Activated naive CD4-positive, alpha-beta T cell treated with anti-CD3 and anti-CD28 coated beads, Interleukin-2, amount 50 U/mL, for 72 hours (primary cell): Measurements from ENCODE around the gene PABPC1L. TPM values are rescaled to one million over a fixed set of nuclear protein-coding genes. Genes with fewer than 3 reads are reported as not detected.

Experiments
- ATAC-seq, 2 donors: fragments of 150-1000 bp; cut with Tn5 transposase; 2 replicates each; pipeline ENCODE4 v1.10.0; 2021; ENCODE audit warnings: mild to moderate bottlenecking in 2 of 2, moderate library complexity in 2 of 2
- DNase-seq, 2 donors: peaks; one replicate each; pipeline ENCODE4 v3.0.0; 2021 to 2022; ENCODE audit warnings: low spot score in 2 of 2
- H3K27ac Mint-ChIP-seq, 2 donors: one replicate each; pipeline ENCODE4 v1.8.0; 2022; ENCODE audit warnings: mild to moderate bottlenecking in 2 of 2, mixed read lengths in 2 of 2
- H3K36me3 Mint-ChIP-seq, 2 donors: one replicate each; pipeline ENCODE4 v1.8.0; 2022; ENCODE audit warnings: mixed read lengths in 2 of 2
- H3K9me3 Mint-ChIP-seq, 2 donors: one replicate each; pipeline ENCODE4 v1.8.0; 2022; ENCODE audit warnings: mixed read lengths in 2 of 2
- total RNA-seq, 2 donors: library from RNA; stranded (reverse); gene quantifications; one replicate each; pipeline ENCODE4 v1.2.3, GENCODE V29; 2022

The PABPC1L gene
- total RNA-seq, 2 donors from 2014 or later: 63.6 to 96.7 TPM

DNA sequence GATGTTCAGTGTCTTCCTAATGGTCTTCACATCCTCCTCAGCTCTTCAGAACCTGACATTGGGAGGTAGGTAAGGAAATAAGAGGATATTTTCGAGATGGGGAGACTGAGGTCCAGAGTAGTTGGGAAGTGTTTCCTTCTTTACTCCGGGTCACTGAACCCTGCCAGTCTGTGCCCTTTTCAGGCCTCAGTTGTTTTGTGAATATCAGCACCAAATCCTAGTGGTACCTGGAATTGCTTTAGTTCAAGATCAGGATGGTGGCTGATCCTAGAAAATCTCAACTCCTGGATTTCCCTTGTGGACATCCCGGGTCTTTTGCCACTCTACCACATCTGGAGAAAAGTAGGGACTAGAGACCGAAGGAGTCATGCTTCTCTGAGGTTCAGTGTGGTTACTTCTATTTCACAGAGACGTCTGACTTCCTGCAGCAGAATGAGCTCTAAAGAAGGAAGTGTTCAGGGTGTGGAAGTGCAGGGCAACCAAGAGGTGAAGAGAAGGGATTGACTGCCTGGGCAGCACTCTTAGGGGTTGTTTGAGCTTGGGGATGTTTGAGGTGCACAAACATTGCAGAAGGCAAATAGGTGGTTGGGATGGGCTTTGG, 57.4 kb downstream of the PABPC1L start:
- Mint-ChIP-seq H3K27ac (peak overlapping the region; percentile 99 to 100), H3K36me3 (peaks cover 30 to 32% of the 10 kb centered on the region in 2 donors), H3K9me3 (no peaks in the 10 kb centered on the region)
- no peak for DNase-seq
- peak in 1 of 2 donors; percentile 25 for ATAC-seq

DNA sequence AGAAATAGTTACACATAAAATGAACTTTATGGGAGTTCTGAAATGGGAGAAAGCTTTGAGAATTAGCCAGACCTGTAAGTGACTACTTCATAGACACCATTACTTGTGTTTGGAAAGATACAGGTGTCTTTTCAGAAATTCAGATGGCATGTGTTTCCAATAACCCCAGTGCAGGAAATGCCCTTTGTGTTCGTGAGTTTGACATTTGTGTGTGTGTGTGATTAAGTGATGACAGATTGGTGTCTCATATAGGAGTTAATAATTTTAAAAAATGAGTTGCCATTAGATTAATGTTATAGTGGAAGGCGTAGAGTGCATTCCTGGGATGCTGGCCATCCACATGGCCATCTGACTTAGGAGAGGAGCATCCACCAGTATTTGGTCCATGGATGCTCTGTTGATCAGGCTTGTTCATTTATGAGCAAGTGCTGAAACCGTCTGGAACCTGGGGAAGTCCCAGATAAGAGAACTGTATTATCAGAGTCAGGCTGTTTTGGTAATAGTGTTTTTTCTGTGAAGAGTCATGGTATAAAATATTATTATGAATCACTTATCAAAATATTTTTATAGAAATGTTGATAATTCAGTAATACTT, 59.5 kb downstream of the PABPC1L start:
- ATAC-seq (peak in 1 of 2 donors; percentile 8), DNase-seq (peak in 1 of 2 donors; percentile 28)
- H3K9me3 Mint-ChIP-seq: no peaks in the 10 kb centered on the region
- H3K27ac Mint-ChIP-seq: peak overlapping the region; percentile 99 to 100
- H3K36me3 Mint-ChIP-seq: peaks cover 48% of the 10 kb centered on the region in 2 donors

DNA sequence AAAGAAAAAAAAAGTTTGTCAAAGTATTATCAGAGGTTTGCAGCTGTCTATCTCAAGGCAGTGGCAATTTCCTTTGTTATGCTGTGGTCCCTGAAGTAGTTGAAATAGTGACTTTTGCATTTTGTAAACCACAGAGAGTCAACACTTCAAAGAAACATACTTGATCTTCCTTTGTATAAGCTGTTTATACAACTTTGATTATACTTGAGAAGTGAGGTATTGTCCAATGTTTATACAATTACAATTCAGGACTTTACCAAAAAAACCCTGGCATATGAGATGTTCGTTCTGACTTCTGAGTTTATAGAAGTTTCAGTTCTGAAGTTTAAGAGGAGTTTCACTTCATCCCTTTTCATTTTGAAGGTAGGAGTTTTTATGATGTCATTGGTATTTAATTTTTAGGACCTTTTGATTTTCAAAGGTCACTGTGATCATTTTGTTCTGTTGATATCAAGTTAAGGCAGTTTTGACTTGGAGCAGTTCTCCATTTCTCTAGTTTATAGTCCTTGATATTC, 60.4 kb downstream of the PABPC1L start:
- H3K36me3 Mint-ChIP-seq: peaks cover 57% of the 10 kb centered on the region in 2 donors
- H3K9me3 Mint-ChIP-seq: no peaks in the 10 kb centered on the region
- no peak for DNase-seq
- H3K27ac Mint-ChIP-seq: peak overlapping the region; percentile 99 to 100
- ATAC-seq: peak; percentile 8 to 12

DNA sequence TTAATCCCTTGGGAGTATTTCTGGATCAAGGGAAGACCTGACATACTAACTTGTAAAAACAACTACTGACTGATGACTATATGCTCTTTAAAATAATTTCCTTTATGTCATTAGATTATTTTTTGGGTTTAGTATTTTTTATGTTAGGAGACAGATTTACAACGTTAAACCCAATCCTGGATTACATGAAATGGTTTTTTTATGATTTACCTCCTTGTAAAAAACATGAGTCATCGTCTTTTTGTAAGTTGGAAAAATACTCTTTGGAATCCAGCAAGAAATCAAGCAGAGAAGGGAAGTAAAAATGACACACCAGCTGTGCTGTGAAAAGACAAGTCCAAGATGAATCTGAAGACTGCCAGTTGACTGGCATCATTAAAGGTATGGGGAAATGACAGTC, 63.2 kb downstream of the PABPC1L start:
- no peak for DNase-seq
- Mint-ChIP-seq H3K27ac (peak overlapping the region; percentile 55 to 67), H3K36me3 (peaks cover 53 to 63% of the 10 kb centered on the region in 2 donors), H3K9me3 (no peaks in the 10 kb centered on the region)
- no peak for ATAC-seq

DNA sequence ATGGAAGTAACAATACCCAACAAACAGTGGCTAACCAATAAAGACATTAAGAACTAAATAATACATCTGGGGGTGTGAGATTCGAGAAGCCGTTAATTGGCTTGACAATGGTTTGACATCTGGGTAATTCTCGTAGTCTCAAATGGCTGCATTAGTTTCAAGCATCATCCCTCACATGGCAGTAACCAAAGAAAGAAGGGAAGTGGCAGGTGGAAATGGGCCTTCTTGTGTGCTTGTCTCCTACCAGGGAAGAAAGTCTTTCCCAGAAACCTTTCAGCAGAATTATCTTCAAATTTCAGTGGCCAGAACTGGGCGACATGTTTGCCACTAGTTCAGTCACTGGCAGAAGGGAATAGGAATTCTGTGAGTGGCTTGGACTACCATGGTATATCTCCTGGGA, 66.8 kb downstream of the PABPC1L start:
- Mint-ChIP-seq H3K27ac (peak overlapping the region in 1 of 2 donors; percentile 74), H3K9me3 (no peaks in the 10 kb centered on the region), H3K36me3 (peaks cover 64 to 73% of the 10 kb centered on the region in 2 donors)
- DNase-seq (no peak), ATAC-seq (no peak)

- no peaks in the 10 kb centered on the region for H3K9me3 Mint-ChIP-seq
- ATAC-seq (peak; percentile 64 to 81), DNase-seq (no peak)
- H3K36me3 Mint-ChIP-seq: peaks cover 60 to 76% of the 10 kb centered on the region in 2 donors
- H3K27ac Mint-ChIP-seq: peak overlapping the region; percentile 88 to 96
Measured at GRCh38 chr20:44979090-44979621, 69.3 kb downstream of the PABPC1L start.

DNA sequence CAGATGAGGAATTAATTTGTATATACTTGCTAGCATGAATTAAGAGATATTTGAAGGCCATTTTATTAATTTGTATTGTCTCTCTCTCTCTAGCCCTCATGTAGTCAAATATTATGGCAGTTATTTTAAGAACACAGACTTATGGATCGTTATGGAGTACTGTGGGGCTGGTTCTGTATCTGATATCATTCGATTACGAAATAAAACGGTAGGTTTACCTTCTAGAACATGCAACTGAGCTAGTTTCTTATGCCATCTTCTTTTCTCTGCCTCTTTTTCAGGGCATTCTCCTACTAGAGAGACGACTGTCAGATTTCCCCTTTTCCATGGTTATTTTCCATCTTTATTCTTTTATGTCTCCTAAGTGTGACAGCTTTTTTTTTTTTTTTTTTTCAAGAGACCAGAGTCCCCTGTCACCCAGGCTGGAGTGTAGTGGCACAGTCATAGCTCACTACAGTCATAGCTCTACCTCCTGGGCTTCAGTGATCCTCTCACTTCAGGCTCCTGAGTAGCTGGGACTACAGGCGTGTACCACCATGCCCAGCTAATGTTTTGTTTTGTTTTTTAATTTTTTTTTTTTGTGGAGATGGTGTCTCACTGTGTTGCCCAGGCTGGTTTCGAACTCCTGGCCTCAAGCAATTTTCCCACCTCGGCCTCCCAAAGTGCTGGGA, 72.0 kb downstream of the PABPC1L start:
- ATAC-seq (peak; percentile 84 to 88), DNase-seq (no peak)
- H3K9me3 Mint-ChIP-seq: no peaks in the 10 kb centered on the region
- peaks cover 37 to 62% of the 10 kb centered on the region in 2 donors for H3K36me3 Mint-ChIP-seq
- H3K27ac Mint-ChIP-seq: peak overlapping the region; percentile 8 to 25

DNA sequence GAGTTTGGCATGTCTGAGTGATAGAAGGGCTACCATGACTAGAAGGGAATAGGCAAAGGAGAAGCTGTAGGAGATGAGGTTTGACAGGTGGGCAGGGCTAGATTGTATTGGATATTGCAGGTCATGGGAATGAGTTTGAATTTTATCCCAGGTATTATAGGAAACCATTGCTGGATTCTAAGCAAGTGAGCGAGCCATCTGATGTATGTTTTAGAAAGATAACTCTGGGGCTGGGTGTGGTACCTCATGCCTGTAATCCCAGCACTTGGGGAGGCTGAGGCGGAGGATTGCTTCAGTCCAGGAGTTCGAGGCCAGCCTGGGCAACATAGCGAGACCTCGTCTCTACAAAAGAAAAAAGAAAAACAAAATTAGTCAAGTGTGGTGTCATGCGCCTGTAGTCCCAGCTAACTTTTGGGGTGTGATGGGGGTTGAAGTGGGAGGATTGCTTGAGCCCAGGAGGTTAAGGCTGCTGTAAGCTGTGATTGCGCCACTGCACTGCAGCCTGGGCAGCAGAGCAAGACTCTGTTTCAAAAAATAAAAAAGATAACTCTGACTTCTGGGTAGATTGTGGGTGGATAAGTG, 73.3 kb downstream of the PABPC1L start:
- Mint-ChIP-seq H3K27ac (peak overlapping the region; percentile 25 to 84), H3K9me3 (no peaks in the 10 kb centered on the region), H3K36me3 (peaks cover 31 to 53% of the 10 kb centered on the region in 2 donors)
- DNase-seq: no peak
- no peak for ATAC-seq

DNA sequence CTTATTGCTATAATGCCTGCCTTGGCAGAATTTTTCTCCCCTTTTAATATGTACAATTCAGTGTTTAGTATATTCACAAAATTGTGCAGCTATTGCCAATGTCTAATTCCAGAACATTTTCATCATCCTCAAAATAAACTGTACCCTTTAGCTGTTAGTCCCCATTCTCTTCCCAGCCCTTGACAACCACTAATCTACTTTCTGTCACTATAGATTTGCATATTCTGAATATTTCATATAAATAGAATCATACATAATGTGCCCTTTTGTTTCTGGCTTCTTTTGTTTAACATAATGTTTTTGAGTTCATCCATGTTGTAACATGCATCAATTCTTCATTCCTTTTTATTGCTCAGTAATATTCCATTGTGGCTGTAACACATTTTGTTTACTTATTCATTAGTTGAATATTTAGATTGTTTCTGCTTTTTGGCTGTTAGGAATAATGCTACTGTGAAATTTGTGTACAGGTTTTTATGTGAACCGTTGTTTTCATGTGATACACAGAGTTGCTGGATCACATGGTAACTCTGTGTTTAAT, 78.8 kb downstream of the PABPC1L start:
- Mint-ChIP-seq H3K9me3 (no peaks in the 10 kb centered on the region), H3K27ac (no peak overlapping the region), H3K36me3 (peaks cover 8 to 38% of the 10 kb centered on the region in 2 donors)
- ATAC-seq: no peak
- no peak for DNase-seq

Other genes starting within 250 kb of the PABPC1L start
- not detected for gene CCN5, start 194.7 kb upstream of the PABPC1L start, total RNA-seq
- under 1 TPM; 0.09 to 0.37 TPM for gene KCNK15, start 164.2 kb upstream of the PABPC1L start, total RNA-seq
- gene RIMS4, start 99.5 kb upstream of the PABPC1L start, total RNA-seq: under 1 TPM in 1 of 2 donors, not detected in 1; 0.18 TPM
- gene YWHAB, start 24.4 kb upstream of the PABPC1L start, total RNA-seq: 100 to 1,000 TPM; 185 to 222 TPM
- 10 to 100 TPM; 39.4 to 50.8 TPM for gene TOMM34, start 50.3 kb downstream of the PABPC1L start, total RNA-seq
- gene STK4, start 56.5 kb downstream of the PABPC1L start, total RNA-seq: 100 to 1,000 TPM; 149 to 205 TPM
- gene KCNS1, start 191.1 kb downstream of the PABPC1L start, total RNA-seq: under 1 TPM in 1 of 2 donors, not detected in 1; 0.70 TPM
- not detected for gene WFDC5, start 205.1 kb downstream of the PABPC1L start, total RNA-seq
- not detected for gene WFDC12, start 214.4 kb downstream of the PABPC1L start, total RNA-seq